ENCODE data around the gene STXBP2. TPM values are rescaled to one million over a fixed set of nuclear protein-coding genes. Genes with fewer than 3 reads are reported as not detected.

The STXBP2 gene
- total RNA-seq, 1 donor from 2014 or later: 96.3 TPM

GRCh38 chr19:7676854-7677253 lies 39.9 kb downstream of the STXBP2 start, which contains the start of gene MCEMP1:
Gene MCEMP1 (plus strand): TSS chr19:7677090. CDS start chr19:7677121, 31 bp downstream.
- Mint-ChIP-seq H3K27ac (no peak within 1 kb of the TSS), H3K4me1 (ENCODE audit: low read depth) (peaks cover 39% of the 10 kb centered on the region), H3K27me3 (ENCODE audit: low read depth) (peaks cover 36% of the 10 kb centered on the region), H3K4me3 (ENCODE audit: low read depth) (no peak within 1 kb of the TSS), H3K36me3 (ENCODE audit: low read depth) (peaks cover 2% of the 10 kb centered on the region), H3K9me3 (peaks cover 3% of the 10 kb centered on the region)
- intact Hi-C loops (cut with micrococcal nuclease): no loop called here
- DNase-seq (ENCODE audit: low spot score): no peak

DNA sequence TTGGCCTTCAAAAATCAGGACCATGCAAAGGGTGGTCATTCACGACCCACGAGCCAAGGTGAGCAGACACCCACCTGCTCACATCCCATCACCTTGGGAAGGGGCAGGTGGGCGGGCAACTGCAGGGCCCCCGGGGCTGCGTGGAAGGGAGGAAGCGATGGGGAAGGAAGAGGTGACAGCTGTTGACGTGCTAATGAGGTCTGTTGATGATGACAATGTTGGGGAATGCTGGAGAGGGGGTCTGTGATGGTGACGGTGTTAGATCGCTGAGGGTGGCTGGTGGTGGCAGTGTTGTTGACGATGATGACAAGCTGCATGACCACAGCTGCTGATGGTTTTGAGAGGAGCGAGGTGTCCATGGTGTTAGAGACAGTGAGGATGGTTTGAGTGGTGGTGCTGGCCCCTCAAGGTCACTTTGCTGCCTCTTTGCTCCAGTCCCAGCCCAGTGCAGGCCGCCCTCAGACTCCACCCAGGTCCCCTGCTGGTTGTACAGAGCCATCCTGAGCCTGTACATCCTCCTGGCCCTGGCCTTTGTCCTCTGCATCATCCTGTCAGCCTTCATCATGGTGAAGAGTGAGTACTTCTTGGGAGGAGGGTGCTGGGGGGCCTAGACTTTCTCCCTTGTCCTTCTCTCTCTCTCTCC lies 40.9 kb downstream of the STXBP2 start:
- Mint-ChIP-seq H3K9me3 (peaks cover 3% of the 10 kb centered on the region), H3K36me3 (ENCODE audit: low read depth) (peaks cover 7% of the 10 kb centered on the region), H3K27me3 (ENCODE audit: low read depth) (peaks cover 35% of the 10 kb centered on the region), H3K27ac (no peak overlapping the region), H3K4me3 (ENCODE audit: low read depth) (no peak overlapping the region), H3K4me1 (ENCODE audit: low read depth) (peaks cover 40% of the 10 kb centered on the region)
- intact Hi-C loops (cut with micrococcal nuclease): no loop called here
- DNase-seq (ENCODE audit: low spot score): no peak

DNA sequence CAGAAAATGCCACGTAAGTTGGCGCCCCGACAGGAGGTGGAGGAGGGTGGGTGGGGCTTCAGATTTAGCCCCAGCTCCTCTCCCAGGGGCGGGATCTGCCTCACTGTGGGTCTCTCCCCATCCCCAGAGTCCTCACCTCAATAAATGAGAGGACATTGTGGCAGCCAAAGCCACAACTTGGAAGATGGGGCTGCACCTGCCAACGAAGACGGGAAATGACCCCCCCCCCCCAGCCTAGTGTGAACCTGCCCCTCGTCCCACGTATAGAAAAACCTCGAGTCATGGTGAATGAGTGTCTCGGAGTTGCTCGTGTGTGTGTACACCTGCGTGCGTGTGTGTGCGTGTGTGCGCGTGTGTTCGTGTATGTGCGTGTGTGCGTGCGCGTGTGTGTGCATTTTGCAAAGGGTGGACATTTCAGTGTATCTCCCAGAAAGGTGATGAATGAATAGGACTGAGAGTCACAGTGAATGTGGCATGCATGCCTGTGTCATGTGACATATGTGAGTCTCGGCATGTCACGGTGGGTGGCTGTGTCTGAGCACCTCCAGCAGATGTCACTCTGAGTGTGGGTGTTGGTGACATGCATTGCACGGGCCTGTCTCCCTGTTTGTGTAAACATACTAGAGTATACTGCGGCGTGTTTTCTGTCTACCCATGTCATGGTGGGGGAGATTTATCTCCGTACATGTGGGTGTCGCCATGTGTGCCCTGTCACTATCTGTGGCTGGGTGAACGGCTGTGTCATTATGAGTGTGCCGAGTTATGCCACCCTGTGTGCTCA lies 42.3 kb downstream of the STXBP2 start:
- Mint-ChIP-seq H3K36me3 (ENCODE audit: low read depth) (peaks cover 10% of the 10 kb centered on the region), H3K27ac (peak overlapping the region; percentile 18), H3K9me3 (peaks cover 3% of the 10 kb centered on the region), H3K4me3 (ENCODE audit: low read depth) (peak overlapping the region; percentile 42), H3K27me3 (ENCODE audit: low read depth) (peaks cover 27% of the 10 kb centered on the region), H3K4me1 (ENCODE audit: low read depth) (peaks cover 40% of the 10 kb centered on the region)
- peak; percentile 53 for DNase-seq (ENCODE audit: low spot score)
- intact Hi-C loops (cut with micrococcal nuclease): loop anchor here (1.0 kb wide), 1 partner anchor 111 kb away; no protein-coding TSS in a partner anchor

DNA sequence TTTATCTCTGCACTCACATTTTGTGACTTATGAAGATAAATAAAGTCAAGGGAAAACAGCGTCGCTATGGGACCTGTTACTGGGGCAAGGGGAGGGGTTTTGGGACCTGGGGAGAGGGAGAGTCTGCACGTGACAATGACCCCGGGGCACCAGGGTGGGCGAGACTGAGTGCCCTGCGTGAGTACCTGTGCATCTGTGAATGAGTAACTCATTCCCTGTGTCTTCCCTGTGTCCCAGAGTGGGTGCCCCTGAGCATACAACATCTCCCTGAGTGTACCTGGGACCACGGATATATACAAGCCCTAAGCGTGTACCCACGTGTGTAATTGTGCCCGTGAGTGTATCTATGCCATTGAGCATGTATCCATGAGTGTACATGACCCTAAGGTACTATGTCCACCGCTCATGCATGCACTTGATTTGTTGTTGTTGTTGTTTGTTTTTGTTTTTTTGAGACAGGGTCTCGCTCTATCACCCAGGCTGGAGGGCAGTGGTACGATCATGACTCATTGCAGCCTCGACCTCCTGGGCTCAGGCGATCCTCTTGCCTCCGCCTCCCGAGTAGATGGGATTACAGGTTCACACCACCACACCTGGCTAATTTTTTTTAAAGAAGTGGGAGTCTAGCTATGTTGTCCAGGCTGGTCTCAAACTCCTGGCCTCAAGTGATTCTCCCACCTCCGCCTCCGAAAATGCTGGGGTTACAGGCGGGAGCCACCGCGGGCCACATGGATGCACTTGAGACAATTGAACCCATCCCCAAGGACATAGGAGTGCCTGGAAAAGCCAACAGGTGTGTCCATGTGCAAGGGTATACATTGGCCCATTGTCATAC lies 43.1 kb downstream of the STXBP2 start:
- DNase-seq (ENCODE audit: low spot score): no peak
- Mint-ChIP-seq H3K27me3 (ENCODE audit: low read depth) (peaks cover 25% of the 10 kb centered on the region), H3K4me3 (ENCODE audit: low read depth) (peak overlapping the region; percentile 47), H3K27ac (peak overlapping the region; percentile 55), H3K9me3 (no peaks in the 10 kb centered on the region), H3K4me1 (ENCODE audit: low read depth) (peaks cover 40% of the 10 kb centered on the region), H3K36me3 (ENCODE audit: low read depth) (peaks cover 10% of the 10 kb centered on the region)
- intact Hi-C loops (cut with micrococcal nuclease): loop anchor here (1.0 to 2.0 kb wide), 3 partner anchors 28 to 112 kb away; partner anchors contain the start of genes PET100 and XAB2

DNA sequence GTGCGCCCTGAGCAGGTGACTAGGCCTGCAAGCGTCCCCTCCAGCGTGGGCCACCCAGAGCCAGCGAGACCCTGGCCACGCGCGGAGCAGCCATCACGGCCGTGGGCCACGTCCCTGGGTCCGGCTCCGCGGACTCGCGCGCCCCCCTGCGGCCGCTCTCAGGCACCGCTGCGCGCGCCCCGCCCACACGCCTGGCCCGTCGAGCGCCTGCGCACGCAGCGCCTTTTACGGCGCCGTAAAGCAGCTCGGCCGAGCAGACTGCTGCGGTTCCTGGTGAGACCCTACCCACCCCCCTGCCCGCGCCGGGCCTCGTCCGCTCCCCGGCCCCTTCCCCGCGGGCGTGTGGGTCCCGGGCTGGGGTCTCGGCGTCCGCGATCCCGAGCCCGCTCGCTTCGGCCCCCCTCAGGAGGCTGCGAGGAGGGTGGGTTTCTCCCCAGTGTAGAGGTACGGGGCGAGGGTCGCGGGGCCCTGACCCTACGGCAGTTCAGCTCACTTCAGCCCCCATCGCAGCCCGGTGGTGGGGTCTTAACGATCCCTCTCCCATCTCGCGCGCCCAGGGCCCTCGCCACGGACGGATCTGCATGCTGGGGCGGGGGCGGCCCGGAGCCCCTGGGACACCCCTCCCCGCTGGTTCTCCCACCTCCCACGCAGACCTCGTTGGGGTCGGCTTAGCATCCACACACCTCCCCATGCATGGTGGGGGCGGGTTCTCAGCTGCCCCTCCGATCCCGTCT lies 43.9 kb downstream of the STXBP2 start, which contains the start of gene TRAPPC5:
TRAPPC5 (plus strand) TSS at position 228 of the 734 bp plus-strand sequence. CDS start 1,421 bp downstream, outside the sequence.
- Mint-ChIP-seq H3K9me3 (no peaks in the 10 kb centered on the region), H3K4me1 (ENCODE audit: low read depth) (peaks cover 39% of the 10 kb centered on the region), H3K27ac (peak within 1 kb of the TSS; percentile 93), H3K27me3 (ENCODE audit: low read depth) (peaks cover 24% of the 10 kb centered on the region), H3K36me3 (ENCODE audit: low read depth) (peaks cover 14% of the 10 kb centered on the region), H3K4me3 (ENCODE audit: low read depth) (peak within 1 kb of the TSS; percentile 90)
- intact Hi-C loops (cut with micrococcal nuclease): loop anchor here (1.0 to 2.0 kb wide), 3 partner anchors 28 to 119 kb away; partner anchors contain the start of genes PET100 and XAB2
- peak; percentile 84 for DNase-seq (ENCODE audit: low spot score)

- peak; percentile 75 for DNase-seq (ENCODE audit: low spot score)
- peaks cover 34% of the 10 kb centered on the region for H3K4me1 Mint-ChIP-seq (ENCODE audit: low read depth)
- H3K36me3 Mint-ChIP-seq (ENCODE audit: low read depth): peaks cover 14% of the 10 kb centered on the region
- no peaks in the 10 kb centered on the region for H3K9me3 Mint-ChIP-seq
- intact Hi-C loops (cut with micrococcal nuclease): loop anchor here (1.0 to 2.0 kb wide), 2 partner anchors 53 to 118 kb away; partner anchors contain the start of genes PET100 and XAB2
- H3K4me3 Mint-ChIP-seq (ENCODE audit: low read depth): peak overlapping the region; percentile 90
- peaks cover 21% of the 10 kb centered on the region for H3K27me3 Mint-ChIP-seq (ENCODE audit: low read depth)
- H3K27ac Mint-ChIP-seq: peak overlapping the region; percentile 93
Measured at GRCh38 chr19:7681340-7682174, 44.6 kb downstream of the STXBP2 start.

GRCh38 chr19:7682175-7682855 lies 45.4 kb downstream of the STXBP2 start:
- Mint-ChIP-seq H3K36me3 (ENCODE audit: low read depth) (peaks cover 14% of the 10 kb centered on the region), H3K4me3 (ENCODE audit: low read depth) (peak overlapping the region; percentile 90), H3K27ac (no peak overlapping the region), H3K4me1 (ENCODE audit: low read depth) (peaks cover 29% of the 10 kb centered on the region), H3K27me3 (ENCODE audit: low read depth) (peaks cover 14% of the 10 kb centered on the region), H3K9me3 (no peaks in the 10 kb centered on the region)
- intact Hi-C loops (cut with micrococcal nuclease): no loop called here
- DNase-seq (ENCODE audit: low spot score): no peak

GRCh38 chr19:7685546-7686445 lies 48.9 kb downstream of the STXBP2 start:
- no peaks in the 10 kb centered on the region for H3K27me3 Mint-ChIP-seq (ENCODE audit: low read depth)
- peaks cover 14% of the 10 kb centered on the region for H3K36me3 Mint-ChIP-seq (ENCODE audit: low read depth)
- no peak overlapping the region for H3K27ac Mint-ChIP-seq
- H3K4me1 Mint-ChIP-seq (ENCODE audit: low read depth): peaks cover 4% of the 10 kb centered on the region
- intact Hi-C loops (cut with micrococcal nuclease): no loop called here
- no peak for DNase-seq (ENCODE audit: low spot score)
- H3K4me3 Mint-ChIP-seq (ENCODE audit: low read depth): no peak overlapping the region
- H3K9me3 Mint-ChIP-seq: no peaks in the 10 kb centered on the region

GRCh38 chr19:7687177-7687576 lies 50.3 kb downstream of the STXBP2 start:
- peaks cover 11% of the 10 kb centered on the region for H3K36me3 Mint-ChIP-seq (ENCODE audit: low read depth)
- H3K4me1 Mint-ChIP-seq (ENCODE audit: low read depth): no peaks in the 10 kb centered on the region
- no peak for DNase-seq (ENCODE audit: low spot score)
- no peak overlapping the region for H3K4me3 Mint-ChIP-seq (ENCODE audit: low read depth)
- no peaks in the 10 kb centered on the region for H3K27me3 Mint-ChIP-seq (ENCODE audit: low read depth)
- H3K27ac Mint-ChIP-seq: no peak overlapping the region
- H3K9me3 Mint-ChIP-seq: no peaks in the 10 kb centered on the region
- intact Hi-C loops (cut with micrococcal nuclease): no loop called here

DNA sequence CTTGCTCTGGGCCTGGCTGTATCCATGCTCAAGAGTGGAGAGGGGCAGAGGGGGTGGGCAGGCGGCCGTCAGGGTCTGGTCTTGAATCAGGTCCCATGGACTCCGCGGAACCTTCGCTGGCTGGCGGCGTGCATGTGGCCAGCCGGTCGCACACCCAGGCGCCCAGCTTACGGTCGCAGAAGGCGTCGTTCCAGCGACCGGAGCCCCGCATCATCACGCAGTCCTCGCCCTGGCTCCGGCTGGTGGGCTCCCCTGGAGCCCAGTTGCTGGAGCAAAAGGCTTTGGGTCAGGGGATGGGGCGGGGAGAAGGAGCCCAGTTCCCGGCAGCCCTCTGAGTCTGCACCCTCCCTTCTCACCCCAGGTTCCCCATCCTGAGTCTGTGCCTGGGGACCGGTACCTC lies 52.3 kb downstream of the STXBP2 start:
- intact Hi-C loops (cut with micrococcal nuclease): no loop called here
- Mint-ChIP-seq H3K4me3 (ENCODE audit: low read depth) (no peak overlapping the region), H3K36me3 (ENCODE audit: low read depth) (peaks cover 4% of the 10 kb centered on the region), H3K9me3 (no peaks in the 10 kb centered on the region), H3K27ac (no peak overlapping the region), H3K27me3 (ENCODE audit: low read depth) (no peaks in the 10 kb centered on the region), H3K4me1 (ENCODE audit: low read depth) (no peaks in the 10 kb centered on the region)
- DNase-seq (ENCODE audit: low spot score): no peak

All from activated T-helper 2 cell treated with anti-CD3 and anti-CD28 coated beads, Interferon-gamma antibody, Interleukin-2, Interleukin-4, amounts not matched to agents 10 μg/mL and 5 μg/mL and 100 μg/mL, durations not matched to agents 14 hours and 24 hours and 36 hours (primary cell).